ENCODE results near the gene ICOS. TPM values are rescaled to one million over a fixed set of nuclear protein-coding genes. Genes with fewer than 3 reads are reported as not detected.
"Not testable (repeated sequence)": the region's sequence is repeated elsewhere in the genome, so short reads cannot be mapped to it uniquely, and the experiment has no call there.

Gene ICOS
- total RNA-seq, 1 donor from 2014 or later: 3.0 TPM

DNA sequence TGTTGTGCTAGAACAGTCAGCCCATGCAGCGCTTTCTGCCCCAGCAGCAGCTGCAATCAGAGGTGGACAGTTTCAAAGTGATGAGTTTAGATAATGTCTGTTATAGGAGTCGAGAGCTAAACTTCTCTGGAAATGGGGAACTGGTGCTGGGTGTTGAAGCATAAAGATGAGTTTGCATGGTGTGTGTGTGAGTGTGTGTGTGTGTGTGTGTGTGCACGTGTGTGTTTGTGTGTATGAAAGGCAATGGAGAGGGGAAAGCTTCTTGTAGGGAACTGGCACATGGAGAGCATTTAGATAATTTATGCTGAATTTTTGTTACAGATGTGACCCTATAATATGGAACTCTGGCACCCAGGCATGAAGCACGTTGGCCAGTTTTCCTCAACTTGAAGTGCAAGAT lies 22.7 kb downstream of the ICOS start:
- H3K27me3 ChIP-seq (ENCODE audit: low read depth): no peaks in the 10 kb centered on the region
- no peaks in the 10 kb centered on the region for H3K4me1 ChIP-seq
- ATAC-seq (no peak), DNase-seq (no peak)
- no peaks in the 10 kb centered on the region for H3K36me3 ChIP-seq
- H3K27ac ChIP-seq: no peak overlapping the region
- H3K4me3 ChIP-seq: no peak overlapping the region
- TF ChIP-seq, protein P1, sequence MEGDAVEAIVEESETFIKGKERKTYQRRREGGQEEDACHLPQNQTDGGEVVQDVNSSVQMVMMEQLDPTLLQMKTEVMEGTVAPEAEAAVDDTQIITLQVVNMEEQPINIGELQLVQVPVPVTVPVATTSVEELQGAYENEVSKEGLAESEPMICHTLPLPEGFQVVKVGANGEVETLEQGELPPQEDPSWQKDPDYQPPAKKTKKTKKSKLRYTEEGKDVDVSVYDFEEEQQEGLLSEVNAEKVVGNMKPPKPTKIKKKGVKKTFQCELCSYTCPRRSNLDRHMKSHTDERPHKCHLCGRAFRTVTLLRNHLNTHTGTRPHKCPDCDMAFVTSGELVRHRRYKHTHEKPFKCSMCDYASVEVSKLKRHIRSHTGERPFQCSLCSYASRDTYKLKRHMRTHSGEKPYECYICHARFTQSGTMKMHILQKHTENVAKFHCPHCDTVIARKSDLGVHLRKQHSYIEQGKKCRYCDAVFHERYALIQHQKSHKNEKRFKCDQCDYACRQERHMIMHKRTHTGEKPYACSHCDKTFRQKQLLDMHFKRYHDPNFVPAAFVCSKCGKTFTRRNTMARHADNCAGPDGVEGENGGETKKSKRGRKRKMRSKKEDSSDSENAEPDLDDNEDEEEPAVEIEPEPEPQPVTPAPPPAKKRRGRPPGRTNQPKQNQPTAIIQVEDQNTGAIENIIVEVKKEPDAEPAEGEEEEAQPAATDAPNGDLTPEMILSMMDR (IDR thresholded peaks at IDR 0.05): no peak
- H3K9me3 ChIP-seq: no peaks in the 10 kb centered on the region
- intact Hi-C loops (cut with DNase I): no loop called here

DNA sequence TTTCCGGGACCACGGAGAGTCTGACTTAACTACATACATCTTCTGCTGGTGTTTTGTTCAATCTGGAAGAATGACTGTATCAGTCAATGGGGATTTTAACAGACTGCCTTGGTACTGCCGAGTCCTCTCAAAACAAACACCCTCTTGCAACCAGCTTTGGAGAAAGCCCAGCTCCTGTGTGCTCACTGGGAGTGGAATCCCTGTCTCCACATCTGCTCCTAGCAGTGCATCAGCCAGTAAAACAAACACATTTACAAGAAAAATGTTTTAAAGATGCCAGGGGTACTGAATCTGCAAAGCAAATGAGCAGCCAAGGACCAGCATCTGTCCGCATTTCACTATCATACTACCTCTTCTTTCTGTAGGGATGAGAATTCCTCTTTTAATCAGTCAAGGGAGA lies 23.1 kb downstream of the ICOS start:
- no peak for ATAC-seq

DNA sequence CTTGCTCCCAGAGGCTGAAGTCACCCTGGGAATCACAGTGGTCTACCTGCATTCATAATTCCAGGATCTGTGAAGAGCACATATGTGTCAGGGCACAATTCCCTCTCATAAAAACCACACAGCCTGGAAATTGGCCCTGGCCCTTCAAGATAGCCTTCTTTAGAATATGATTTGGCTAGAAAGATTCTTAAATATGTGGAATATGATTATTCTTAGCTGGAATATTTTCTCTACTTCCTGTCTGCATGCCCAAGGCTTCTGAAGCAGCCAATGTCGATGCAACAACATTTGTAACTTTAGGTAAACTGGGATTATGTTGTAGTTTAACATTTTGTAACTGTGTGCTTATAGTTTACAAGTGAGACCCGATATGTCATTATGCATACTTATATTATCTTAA lies 24.2 kb downstream of the ICOS start:
- ATAC-seq (no peak), DNase-seq (no peak)
- Histone ChIP-seq H3K9me3 (no peaks in the 10 kb centered on the region), H3K36me3 (no peaks in the 10 kb centered on the region), H3K4me1 (no peaks in the 10 kb centered on the region), H3K27me3 (ENCODE audit: low read depth) (no peaks in the 10 kb centered on the region), H3K27ac (no peak overlapping the region), H3K4me3 (no peak overlapping the region)
- intact Hi-C loops (cut with DNase I): no loop called here
- TF ChIP-seq, protein P1 (IDR thresholded peaks at IDR 0.05): no peak

More for the DNA sequence above, 23.1 kb downstream of the ICOS start:
- H3K27me3 ChIP-seq (ENCODE audit: low read depth): no peaks in the 10 kb centered on the region
- H3K36me3 ChIP-seq: no peaks in the 10 kb centered on the region
- no peaks in the 10 kb centered on the region for H3K4me1 ChIP-seq
- H3K27ac ChIP-seq: no peak overlapping the region
- intact Hi-C loops (cut with DNase I): no loop called here
- TF ChIP-seq, protein P1 (IDR thresholded peaks at IDR 0.05): no peak
- H3K9me3 ChIP-seq: no peaks in the 10 kb centered on the region
- H3K4me3 ChIP-seq: no peak overlapping the region
- no peak for DNase-seq

DNA sequence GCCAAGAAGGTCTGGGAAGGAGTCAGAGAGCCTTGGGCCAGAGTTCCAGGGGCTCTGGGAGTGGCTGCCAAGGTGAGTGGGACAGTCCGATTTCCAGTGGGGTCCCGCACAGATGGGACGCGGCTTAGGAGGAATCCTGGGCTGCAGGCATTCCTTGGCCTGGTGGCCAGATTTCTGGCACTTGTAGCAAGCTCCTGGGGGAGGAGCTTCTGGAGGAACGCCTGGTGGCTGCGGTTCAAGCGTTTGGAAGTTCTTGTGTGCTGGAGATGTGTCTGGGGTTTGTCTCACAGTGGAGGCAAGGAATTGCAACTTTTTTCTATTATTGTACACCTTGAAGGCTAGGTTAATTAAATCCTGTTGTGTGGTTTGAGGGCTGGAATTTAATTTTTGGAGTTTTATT lies 28.6 kb downstream of the ICOS start:
- H3K4me3 ChIP-seq; H3K4me1 ChIP-seq; DNase-seq; ATAC-seq; intact Hi-C loops (cut with DNase I); H3K27me3 ChIP-seq (ENCODE audit: low read depth); H3K9me3 ChIP-seq; H3K27ac ChIP-seq; H3K36me3 ChIP-seq: not testable (repeated sequence)

DNA sequence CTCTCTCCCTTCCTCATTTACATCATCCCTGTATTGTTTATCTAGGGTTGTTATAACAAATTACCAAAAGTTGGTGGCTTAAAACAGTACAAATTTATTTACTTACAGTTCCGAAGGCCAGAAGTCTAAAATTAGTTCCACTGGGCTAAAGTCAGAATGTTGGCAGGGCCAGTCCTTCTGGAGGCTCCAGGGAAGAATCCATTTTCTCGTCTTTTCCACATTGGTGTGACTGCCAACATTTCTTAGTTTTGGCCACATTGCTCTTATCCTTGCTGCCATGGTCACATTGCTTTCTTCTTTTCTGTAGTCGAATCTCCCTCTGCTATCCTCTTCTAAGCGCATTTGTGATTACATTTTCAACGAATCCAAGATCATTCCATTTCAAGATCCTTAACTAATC lies 34.7 kb downstream of the ICOS start:
- Histone ChIP-seq H3K4me3 (no peak overlapping the region), H3K4me1 (no peaks in the 10 kb centered on the region), H3K27ac (no peak overlapping the region), H3K36me3 (no peaks in the 10 kb centered on the region), H3K9me3 (no peaks in the 10 kb centered on the region), H3K27me3 (ENCODE audit: low read depth) (no peaks in the 10 kb centered on the region)
- DNase-seq (no peak), ATAC-seq (no peak)
- TF ChIP-seq, protein P1 (IDR thresholded peaks at IDR 0.05): no peak
- intact Hi-C loops (cut with DNase I): no loop called here

DNA sequence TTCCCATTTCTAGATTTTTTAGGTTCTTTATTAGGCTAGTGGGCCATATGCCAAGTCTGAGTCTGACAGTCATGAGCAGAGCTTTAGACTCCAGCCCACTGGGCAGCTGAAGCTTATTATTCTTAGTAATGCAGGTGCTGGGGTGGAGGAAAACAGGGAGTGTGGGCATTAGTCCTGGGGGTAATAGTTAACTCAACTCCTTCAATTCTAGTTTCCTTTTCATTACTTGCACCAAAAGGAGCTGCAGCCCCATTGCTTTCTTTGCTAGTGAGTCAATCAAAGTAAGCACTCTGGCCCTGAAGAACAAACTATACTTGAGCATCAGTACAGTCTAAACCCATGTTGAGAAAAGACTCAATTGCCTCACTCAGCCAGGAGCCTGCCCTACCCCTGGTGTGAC lies 35.5 kb downstream of the ICOS start:
- Histone ChIP-seq H3K9me3 (no peaks in the 10 kb centered on the region), H3K27me3 (ENCODE audit: low read depth) (no peaks in the 10 kb centered on the region), H3K27ac (no peak overlapping the region), H3K4me3 (no peak overlapping the region), H3K36me3 (no peaks in the 10 kb centered on the region), H3K4me1 (no peaks in the 10 kb centered on the region)
- intact Hi-C loops (cut with DNase I): no loop called here
- no peak for DNase-seq
- TF ChIP-seq, protein P1 (IDR thresholded peaks at IDR 0.05): no peak
- ATAC-seq: no peak

Data from lower lobe of right lung (tissue), 2 donors.